Stimulated activated naive CD8-positive, alpha-beta T cell treated with anti-CD3 and anti-CD28 coated beads, Interleukin-15, amount 100 ng/mL, for 72 hours (primary cell): ENCODE results near the gene UBD.

ENCODE experiments used
- ATAC-seq: fragments of 150-1000 bp; cut with Tn5 transposase; 2 replicates; pipeline ENCODE4 v1.10.0; 2021; ENCODE audit warnings: mild to moderate bottlenecking, moderate library complexity
- DNase-seq, 2 donors: peaks; one replicate each; pipeline ENCODE4 v3.0.0; 2021 to 2022
- H3K27ac Mint-ChIP-seq, 2 donors: one replicate each; pipeline ENCODE4 v1.8.0; 2022; ENCODE audit warnings: mild to moderate bottlenecking in 2 of 2, mixed read lengths in 2 of 2, moderate library complexity in 2 of 2
- H3K27me3 Mint-ChIP-seq: one replicate; pipeline ENCODE4 v1.8.0; 2022; ENCODE audit warnings: mixed read lengths
- H3K4me1 Mint-ChIP-seq: one replicate; pipeline ENCODE4 v1.8.0; 2022; ENCODE audit warnings: mild to moderate bottlenecking, mixed read lengths
- H3K4me3 Mint-ChIP-seq, 2 donors: one replicate each; pipeline ENCODE4 v1.8.0; 2022; ENCODE audit warnings: mild to moderate bottlenecking in 2 of 2, mixed read lengths in 2 of 2, moderate library complexity in 1 of 2
- H3K9me3 Mint-ChIP-seq, 2 donors: one replicate each; pipeline ENCODE4 v1.8.0; 2022; ENCODE audit warnings: mixed read lengths in 2 of 2

Gene UBD

GRCh38 chr6:29531668-29532067, 27.9 kb downstream of the UBD start:
- Mint-ChIP-seq H3K27ac (no peak overlapping the region), H3K4me3 (no peak overlapping the region), H3K9me3 (no peaks in the 10 kb centered on the region), H3K27me3 (peaks cover 20% of the 10 kb centered on the region), H3K4me1 (peaks cover 14% of the 10 kb centered on the region)
- ATAC-seq (peak; percentile 88), DNase-seq (peak in 1 of 2 donors; percentile 33)

GRCh38 chr6:29530671-29531310, 28.7 kb downstream of the UBD start:
- Mint-ChIP-seq H3K27ac (peak overlapping the region in 1 of 2 donors; percentile 87), H3K4me1 (peaks cover 14% of the 10 kb centered on the region), H3K4me3 (no peak overlapping the region), H3K9me3 (no peaks in the 10 kb centered on the region), H3K27me3 (peaks cover 23% of the 10 kb centered on the region)
- ATAC-seq, result no peak
- DNase-seq, result no peak

- H3K27me3 Mint-ChIP-seq, result peaks cover 31% of the 10 kb centered on the region
- DNase-seq (no peak), ATAC-seq (no peak)
- H3K9me3 Mint-ChIP-seq, result no peaks in the 10 kb centered on the region
- peaks cover 14% of the 10 kb centered on the region for H3K4me1 Mint-ChIP-seq
- no peak overlapping the region for H3K27ac Mint-ChIP-seq
- H3K4me3 Mint-ChIP-seq, result no peak overlapping the region
These were observed 29.6 kb downstream of the UBD start for GRCh38 chr6:29529956-29530355.

GRCh38 chr6:29528988-29529560, 30.5 kb downstream of the UBD start:
- peaks cover 40% of the 10 kb centered on the region for H3K27me3 Mint-ChIP-seq
- no peak for ATAC-seq
- peak overlapping the region; percentile 55 to 74 for H3K27ac Mint-ChIP-seq
- H3K4me1 Mint-ChIP-seq, result peaks cover 14% of the 10 kb centered on the region
- no peak overlapping the region for H3K4me3 Mint-ChIP-seq
- H3K9me3 Mint-ChIP-seq, result no peaks in the 10 kb centered on the region
- DNase-seq, result no peak

GRCh38 chr6:29528300-29528931, 31.1 kb downstream of the UBD start:
- no peak for ATAC-seq
- no peak overlapping the region for H3K27ac Mint-ChIP-seq
- H3K4me1 Mint-ChIP-seq, result peaks cover 14% of the 10 kb centered on the region
- DNase-seq, result no peak
- H3K9me3 Mint-ChIP-seq, result no peaks in the 10 kb centered on the region
- no peak overlapping the region for H3K4me3 Mint-ChIP-seq
- H3K27me3 Mint-ChIP-seq, result peaks cover 40% of the 10 kb centered on the region

- H3K4me3 Mint-ChIP-seq, result no peak overlapping the region
- H3K27me3 Mint-ChIP-seq, result peaks cover 40% of the 10 kb centered on the region
- no peak for ATAC-seq
- no peak overlapping the region for H3K27ac Mint-ChIP-seq
- peaks cover 14% of the 10 kb centered on the region for H3K4me1 Mint-ChIP-seq
- no peak for DNase-seq
- no peaks in the 10 kb centered on the region for H3K9me3 Mint-ChIP-seq
These were observed 32.0 kb downstream of the UBD start for GRCh38 chr6:29527564-29527963.

GRCh38 chr6:29527126-29527525, 32.4 kb downstream of the UBD start:
- ATAC-seq (no peak), DNase-seq (no peak)
- no peak overlapping the region for H3K27ac Mint-ChIP-seq
- H3K4me1 Mint-ChIP-seq, result peaks cover 12% of the 10 kb centered on the region
- H3K9me3 Mint-ChIP-seq, result no peaks in the 10 kb centered on the region
- no peak overlapping the region for H3K4me3 Mint-ChIP-seq
- H3K27me3 Mint-ChIP-seq, result peaks cover 40% of the 10 kb centered on the region

GRCh38 chr6:29525311-29525639, 34.3 kb downstream of the UBD start:
- no peaks in the 10 kb centered on the region for H3K4me1 Mint-ChIP-seq
- H3K9me3 Mint-ChIP-seq, result no peaks in the 10 kb centered on the region
- H3K27ac Mint-ChIP-seq, result no peak overlapping the region
- H3K4me3 Mint-ChIP-seq, result no peak overlapping the region
- DNase-seq (no peak), ATAC-seq (no peak)
- H3K27me3 Mint-ChIP-seq, result peaks cover 40% of the 10 kb centered on the region

GRCh38 chr6:29524444-29525310, 34.9 kb downstream of the UBD start:
- Mint-ChIP-seq H3K27ac (no peak overlapping the region), H3K9me3 (no peaks in the 10 kb centered on the region), H3K4me3 (no peak overlapping the region), H3K27me3 (peaks cover 40% of the 10 kb centered on the region), H3K4me1 (no peaks in the 10 kb centered on the region)
- ATAC-seq, result no peak
- no peak for DNase-seq

GRCh38 chr6:29524044-29524443, 35.5 kb downstream of the UBD start:
- H3K27ac Mint-ChIP-seq, result no peak overlapping the region
- ATAC-seq (no peak), DNase-seq (no peak)
- H3K9me3 Mint-ChIP-seq, result no peaks in the 10 kb centered on the region
- no peak overlapping the region for H3K4me3 Mint-ChIP-seq
- H3K27me3 Mint-ChIP-seq, result peaks cover 34% of the 10 kb centered on the region
- no peaks in the 10 kb centered on the region for H3K4me1 Mint-ChIP-seq

GRCh38 chr6:29522227-29522626, 37.3 kb downstream of the UBD start:
- no peaks in the 10 kb centered on the region for H3K4me1 Mint-ChIP-seq
- no peak for ATAC-seq
- H3K27ac Mint-ChIP-seq, result no peak overlapping the region
- no peak for DNase-seq
- peaks cover 33% of the 10 kb centered on the region for H3K27me3 Mint-ChIP-seq
- no peak overlapping the region for H3K4me3 Mint-ChIP-seq
- H3K9me3 Mint-ChIP-seq, result no peaks in the 10 kb centered on the region

- peaks cover 4% of the 10 kb centered on the region for H3K4me1 Mint-ChIP-seq
- ATAC-seq (no peak), DNase-seq (no peak)
- no peak overlapping the region for H3K4me3 Mint-ChIP-seq
- H3K9me3 Mint-ChIP-seq, result no peaks in the 10 kb centered on the region
- H3K27me3 Mint-ChIP-seq, result peaks cover 41% of the 10 kb centered on the region
- no peak overlapping the region for H3K27ac Mint-ChIP-seq
These were observed 38.4 kb downstream of the UBD start for GRCh38 chr6:29521006-29521680.

- DNase-seq (no peak), ATAC-seq (no peak)
- no peak overlapping the region for H3K4me3 Mint-ChIP-seq
- H3K27ac Mint-ChIP-seq, result no peak overlapping the region
- peaks cover 9% of the 10 kb centered on the region for H3K4me1 Mint-ChIP-seq
- no peaks in the 10 kb centered on the region for H3K9me3 Mint-ChIP-seq
- peaks cover 32% of the 10 kb centered on the region for H3K27me3 Mint-ChIP-seq
These were observed 39.3 kb downstream of the UBD start for GRCh38 chr6:29520232-29520631.

GRCh38 chr6:29519291-29520010, 40.1 kb downstream of the UBD start:
- Mint-ChIP-seq H3K4me1 (peaks cover 9% of the 10 kb centered on the region), H3K9me3 (no peaks in the 10 kb centered on the region), H3K27me3 (peaks cover 31% of the 10 kb centered on the region), H3K27ac (no peak overlapping the region), H3K4me3 (no peak overlapping the region)
- DNase-seq (no peak), ATAC-seq (no peak)
